HL-60 (cell line): Measurements from ENCODE around the gene DNMT3A.

ENCODE experiments used
- DNase-seq, 2 experiments: peaks; one replicate each; pipeline ENCODE4 v3.0.0-alpha.2; 2010 to 2020; ENCODE audit warnings: low read depth in 1 of 2, low spot score in 1 of 2
- H3K27ac ChIP-seq: fragments of 250-450 bp; sonication (Bioruptor Pico); replicated peaks from 2 replicates; pipeline ENCODE4 v1.5.1; 2020; ENCODE audit warnings: mild to moderate bottlenecking, moderate library complexity
- H3K27me3 ChIP-seq: fragments of 250-450 bp; sonication (Bioruptor Pico); 2 replicates; pipeline ENCODE4 v1.5.1; 2021; ENCODE audit warnings: mild to moderate bottlenecking, moderate library complexity; ENCODE audit not compliant: insufficient read depth, poor library complexity, severe bottlenecking
- H3K4me3 ChIP-seq: replicated peaks from 2 replicates; pipeline ENCODE4 v1.5.1; 2011; ENCODE audit warnings: mild to moderate bottlenecking, control low read depth, low read length; ENCODE audit not compliant: insufficient read depth
- GABPA ChIP-seq: IDR thresholded peaks from 2 replicates; pipeline ENCODE4 v1.6.1; 2012; ENCODE audit warnings: low read depth
- POLR2AphosphoS5 ChIP-seq: IDR thresholded peaks from 2 replicates; pipeline ENCODE4 v1.6.1; 2012; ENCODE audit warnings: low read depth
- SPI1 ChIP-seq: IDR thresholded peaks from 2 replicates; pipeline ENCODE4 v1.6.1; 2012; ENCODE audit warnings: low read depth, mild to moderate bottlenecking, borderline replicate concordance
- TF ChIP-seq, protein P1 (sequence below): IDR thresholded peaks from one replicate; pipeline ENCODE4 v1.5.1; 2011; ENCODE audit warnings: low read length, control low read depth, inconsistent platforms; ENCODE audit not compliant: insufficient read depth
- TF ChIP-seq, protein P2 (sequence below): IDR thresholded peaks from 2 replicates; pipeline ENCODE4 v1.6.1; 2012; ENCODE audit warnings: low read depth; ENCODE audit not compliant: insufficient replicate concordance

The DNMT3A gene

DNA sequence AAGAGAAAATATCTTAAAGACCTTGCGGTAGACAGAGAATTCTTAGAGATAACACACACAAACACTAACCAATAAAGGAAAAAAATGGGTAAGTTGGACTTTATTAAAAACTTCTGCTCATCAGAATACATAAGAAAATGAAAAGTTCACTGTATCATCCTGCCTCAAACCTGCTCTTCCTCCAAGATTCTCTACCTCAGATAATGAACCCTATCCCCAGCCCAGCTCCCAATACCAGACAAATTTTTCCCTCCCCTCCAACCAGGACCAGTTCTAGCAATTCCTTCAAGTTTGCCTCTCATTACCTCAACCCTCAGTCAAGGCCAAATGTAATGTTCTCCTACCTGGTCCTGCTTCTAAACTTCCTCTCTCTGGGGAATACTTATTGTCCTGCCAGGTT, 79.4 kb downstream of the DNMT3A start:
- Histone ChIP-seq H3K27ac (no peak overlapping the region), H3K4me3 (no peak overlapping the region), H3K27me3 (no peaks in the 10 kb centered on the region)
- DNase-seq: no peak
- TF ChIP-seq, protein P1, sequence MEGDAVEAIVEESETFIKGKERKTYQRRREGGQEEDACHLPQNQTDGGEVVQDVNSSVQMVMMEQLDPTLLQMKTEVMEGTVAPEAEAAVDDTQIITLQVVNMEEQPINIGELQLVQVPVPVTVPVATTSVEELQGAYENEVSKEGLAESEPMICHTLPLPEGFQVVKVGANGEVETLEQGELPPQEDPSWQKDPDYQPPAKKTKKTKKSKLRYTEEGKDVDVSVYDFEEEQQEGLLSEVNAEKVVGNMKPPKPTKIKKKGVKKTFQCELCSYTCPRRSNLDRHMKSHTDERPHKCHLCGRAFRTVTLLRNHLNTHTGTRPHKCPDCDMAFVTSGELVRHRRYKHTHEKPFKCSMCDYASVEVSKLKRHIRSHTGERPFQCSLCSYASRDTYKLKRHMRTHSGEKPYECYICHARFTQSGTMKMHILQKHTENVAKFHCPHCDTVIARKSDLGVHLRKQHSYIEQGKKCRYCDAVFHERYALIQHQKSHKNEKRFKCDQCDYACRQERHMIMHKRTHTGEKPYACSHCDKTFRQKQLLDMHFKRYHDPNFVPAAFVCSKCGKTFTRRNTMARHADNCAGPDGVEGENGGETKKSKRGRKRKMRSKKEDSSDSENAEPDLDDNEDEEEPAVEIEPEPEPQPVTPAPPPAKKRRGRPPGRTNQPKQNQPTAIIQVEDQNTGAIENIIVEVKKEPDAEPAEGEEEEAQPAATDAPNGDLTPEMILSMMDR: no peak
- TF ChIP-seq, protein P2, sequence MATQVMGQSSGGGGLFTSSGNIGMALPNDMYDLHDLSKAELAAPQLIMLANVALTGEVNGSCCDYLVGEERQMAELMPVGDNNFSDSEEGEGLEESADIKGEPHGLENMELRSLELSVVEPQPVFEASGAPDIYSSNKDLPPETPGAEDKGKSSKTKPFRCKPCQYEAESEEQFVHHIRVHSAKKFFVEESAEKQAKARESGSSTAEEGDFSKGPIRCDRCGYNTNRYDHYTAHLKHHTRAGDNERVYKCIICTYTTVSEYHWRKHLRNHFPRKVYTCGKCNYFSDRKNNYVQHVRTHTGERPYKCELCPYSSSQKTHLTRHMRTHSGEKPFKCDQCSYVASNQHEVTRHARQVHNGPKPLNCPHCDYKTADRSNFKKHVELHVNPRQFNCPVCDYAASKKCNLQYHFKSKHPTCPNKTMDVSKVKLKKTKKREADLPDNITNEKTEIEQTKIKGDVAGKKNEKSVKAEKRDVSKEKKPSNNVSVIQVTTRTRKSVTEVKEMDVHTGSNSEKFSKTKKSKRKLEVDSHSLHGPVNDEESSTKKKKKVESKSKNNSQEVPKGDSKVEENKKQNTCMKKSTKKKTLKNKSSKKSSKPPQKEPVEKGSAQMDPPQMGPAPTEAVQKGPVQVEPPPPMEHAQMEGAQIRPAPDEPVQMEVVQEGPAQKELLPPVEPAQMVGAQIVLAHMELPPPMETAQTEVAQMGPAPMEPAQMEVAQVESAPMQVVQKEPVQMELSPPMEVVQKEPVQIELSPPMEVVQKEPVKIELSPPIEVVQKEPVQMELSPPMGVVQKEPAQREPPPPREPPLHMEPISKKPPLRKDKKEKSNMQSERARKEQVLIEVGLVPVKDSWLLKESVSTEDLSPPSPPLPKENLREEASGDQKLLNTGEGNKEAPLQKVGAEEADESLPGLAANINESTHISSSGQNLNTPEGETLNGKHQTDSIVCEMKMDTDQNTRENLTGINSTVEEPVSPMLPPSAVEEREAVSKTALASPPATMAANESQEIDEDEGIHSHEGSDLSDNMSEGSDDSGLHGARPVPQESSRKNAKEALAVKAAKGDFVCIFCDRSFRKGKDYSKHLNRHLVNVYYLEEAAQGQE: no peak
- TF ChIP-seq POLR2AphosphoS5 (no peak), GABPA (no peak), SPI1 (no peak)

DNA sequence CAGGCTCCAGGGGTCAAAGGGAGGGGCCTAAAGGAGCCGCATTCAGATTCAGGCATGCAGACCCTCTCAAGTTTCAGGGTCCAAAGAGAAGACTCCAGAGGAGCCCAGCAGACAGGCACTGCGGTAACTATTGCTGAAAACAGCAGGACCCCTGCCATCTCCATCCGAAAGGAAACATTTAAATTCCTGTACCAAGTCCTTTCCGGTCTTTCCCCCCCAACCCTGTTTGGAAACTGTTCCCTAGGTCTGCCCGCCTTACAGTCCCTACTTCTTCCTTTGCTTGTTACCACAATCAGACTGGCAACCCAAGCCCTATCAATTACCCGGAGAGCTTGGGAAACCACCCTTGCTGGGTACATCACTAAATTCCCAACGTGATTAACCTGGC, 82.0 kb downstream of the DNMT3A start:
- TF ChIP-seq POLR2AphosphoS5 (no peak), GABPA (no peak), SPI1 (no peak)
- TF ChIP-seq, protein P1: no peak
- TF ChIP-seq, protein P2: no peak

DNA sequence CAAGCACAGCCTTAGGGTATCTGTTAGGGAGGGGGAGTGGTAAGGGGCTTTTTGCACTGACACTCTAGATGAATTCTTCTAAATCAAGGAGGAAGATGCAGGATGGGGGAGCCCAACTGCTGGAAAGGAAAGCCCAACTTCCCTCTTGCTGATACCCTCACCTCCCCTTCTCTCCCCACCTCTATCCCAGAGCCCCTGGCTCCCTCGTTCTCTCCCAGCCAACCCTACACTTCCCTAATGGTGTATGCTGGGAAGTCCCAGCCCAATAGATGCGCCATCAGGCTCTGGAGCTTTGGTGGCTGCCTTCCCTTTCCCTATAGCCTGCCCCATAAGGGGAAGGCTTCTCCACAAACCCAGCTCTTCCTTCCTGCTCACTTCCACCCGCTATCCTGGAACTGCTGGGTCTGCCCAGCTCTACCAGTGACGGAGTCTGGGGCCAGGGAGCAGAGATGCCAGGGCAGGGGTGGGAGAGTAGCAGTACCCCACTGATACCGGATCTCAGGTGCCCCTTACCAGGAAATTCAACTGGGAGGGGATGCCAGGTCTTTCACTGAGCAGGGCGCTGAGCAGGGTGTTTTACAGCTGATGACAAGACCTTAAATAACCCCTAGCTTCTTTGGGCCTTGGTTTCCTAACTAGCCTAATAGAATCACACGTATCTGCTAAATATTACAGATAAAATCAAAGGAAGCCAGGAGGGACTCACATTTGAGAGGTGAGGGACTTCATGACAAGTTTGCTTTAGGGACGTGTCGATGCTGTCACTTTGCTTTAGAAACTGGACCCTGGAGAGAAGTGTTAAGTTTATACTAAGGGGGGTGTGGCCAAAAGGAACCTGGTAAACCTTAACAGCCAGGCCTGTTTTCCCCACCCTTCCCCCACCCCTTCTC, 82.6 kb downstream of the DNMT3A start:
- TF ChIP-seq, protein P1: no peak
- TF ChIP-seq, protein P2: no peak
- TF ChIP-seq SPI1: no peak
- TF ChIP-seq POLR2AphosphoS5: no peak
- TF ChIP-seq GABPA: no peak
- Histone ChIP-seq H3K27ac (no peak overlapping the region), H3K4me3 (no peak overlapping the region), H3K27me3 (no peaks in the 10 kb centered on the region)
- DNase-seq: no peak

More for the DNA sequence above, 82.0 kb downstream of the DNMT3A start:
- no peak for DNase-seq
- H3K27ac ChIP-seq: no peak overlapping the region
- no peak overlapping the region for H3K4me3 ChIP-seq
- H3K27me3 ChIP-seq: no peaks in the 10 kb centered on the region
